Caki2 (cell line): ENCODE data around the gene LZTS2. TPM values are rescaled to one million over a fixed set of nuclear protein-coding genes. Genes with fewer than 3 reads are reported as not detected.
"Not testable (repeated sequence)": the region's sequence is repeated elsewhere in the genome, so short reads cannot be mapped to it uniquely, and the experiment has no call there.

Experiments
- DNase-seq: peaks from one replicate; pipeline ENCODE4 v3.0.0-alpha.2; 2015; ENCODE audit warnings: low read depth
- in situ Hi-C: cut with HindIII; loops from 2 replicates; pipeline ENCODE4 v1.10.0; 2016; ENCODE audit warnings: low sequenced_read_pairs, low pct_unique_long_range_greater_than_20kb, mixed read lengths
- total RNA-seq: library from RNA; depleted of rRNA; stranded (reverse); fragments of >200 nt; shearing (Covaris generic); gene quantifications from 2 replicates; pipeline ENCODE4 v1.2.3, GENCODE V29; 2014; ENCODE audit warnings: low replicate concordance

The LZTS2 gene
- total RNA-seq, 1 experiment from 2014 or later: 35.5 TPM

GRCh38 chr10:101022967-101023705 lies 23.5 kb downstream of the LZTS2 start:
- DNase-seq: no peak
- in situ Hi-C loops: no loop called here

- in situ Hi-C loops: no loop called here
- no peak for DNase-seq
Observed at GRCh38 chr10:101027106-101027720, 27.6 kb downstream of the LZTS2 start.

GRCh38 chr10:101028446-101029337 lies 29.1 kb downstream of the LZTS2 start:
- in situ Hi-C loops: no loop called here
- DNase-seq: peak; percentile 59

GRCh38 chr10:101029520-101030295 lies 30.1 kb downstream of the LZTS2 start:
- DNase-seq: no peak
- in situ Hi-C loops: no loop called here

- DNase-seq: no peak
- in situ Hi-C loops: no loop called here
Observed at GRCh38 chr10:101030496-101031127, 31.0 kb downstream of the LZTS2 start.

GRCh38 chr10:101031128-101031795 lies 31.7 kb downstream of the LZTS2 start, which contains the start of the genes PDZD7 and SFXN3:
TSS of gene PDZD7 (minus strand) at chr10:101031129. CDS start at chr10:101030219, 910 bp downstream.
TSS of gene SFXN3 (plus strand) at chr10:101031234. CDS start at chr10:101034695, 3,461 bp downstream.
- in situ Hi-C loops: no loop called here
- peak; percentile 85 for DNase-seq

- in situ Hi-C loops: no loop called here
- DNase-seq: peak; percentile 66
Observed at GRCh38 chr10:101031796-101032636, 32.4 kb downstream of the LZTS2 start.

GRCh38 chr10:101032637-101033224 lies 33.1 kb downstream of the LZTS2 start:
- in situ Hi-C loops: no loop called here
- DNase-seq: peak; percentile 80

GRCh38 chr10:101033276-101033675 lies 33.7 kb downstream of the LZTS2 start:
- DNase-seq: no peak
- in situ Hi-C loops: no loop called here

- in situ Hi-C loops, DNase-seq: not testable (repeated sequence)
Observed at GRCh38 chr10:101034404-101034803, 34.8 kb downstream of the LZTS2 start.

GRCh38 chr10:101035314-101035713 lies 35.7 kb downstream of the LZTS2 start:
- no peak for DNase-seq
- in situ Hi-C loops: no loop called here

- in situ Hi-C loops: no loop called here
- DNase-seq: no peak
Observed at GRCh38 chr10:101035916-101036702, 36.5 kb downstream of the LZTS2 start.

- in situ Hi-C loops: no loop called here
Observed at GRCh38 chr10:101036726-101037125, 37.1 kb downstream of the LZTS2 start.

GRCh38 chr10:101038484-101038883 lies 38.9 kb downstream of the LZTS2 start:
- in situ Hi-C loops: no loop called here
- DNase-seq: no peak

More at GRCh38 chr10:101036726-101037125, 37.1 kb downstream of the LZTS2 start:
- no peak for DNase-seq

- no peak for DNase-seq
- in situ Hi-C loops: no loop called here
Observed at GRCh38 chr10:101040061-101040460, 40.5 kb downstream of the LZTS2 start.
